ENCODE data around the gene WFDC13. TPM values are rescaled to one million over a fixed set of nuclear protein-coding genes. Genes with fewer than 3 reads are reported as not detected.

The WFDC13 gene
- total RNA-seq, 2 donors from 2014 or later, result not detected

DNA sequence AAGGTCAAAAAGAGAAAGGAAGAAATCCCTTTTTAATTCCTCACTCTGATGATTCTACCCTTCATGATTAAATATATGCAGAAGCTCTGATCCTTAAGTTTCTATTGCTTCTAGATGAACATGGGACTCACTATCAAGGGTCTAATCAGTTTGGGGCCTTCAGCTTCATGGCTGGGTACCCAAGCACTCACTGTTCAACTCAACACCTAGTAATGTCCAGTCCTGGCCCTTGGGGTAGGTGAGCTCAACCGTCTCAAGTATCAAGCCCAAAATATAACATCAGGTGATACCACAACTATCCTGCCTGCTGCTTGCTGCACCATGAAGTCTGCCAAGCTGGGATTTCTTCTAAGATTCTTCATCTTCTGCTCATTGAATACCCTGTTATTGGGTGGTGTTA is 20.2 kb downstream of the WFDC13 start, which contains the start of gene SPINT4:
Gene SPINT4, plus strand, starts transcription at position 301 of the 400 bp plus-strand sequence. Its CDS starts 21 bp downstream, at position 322.
- TF ChIP-seq, protein P1, sequence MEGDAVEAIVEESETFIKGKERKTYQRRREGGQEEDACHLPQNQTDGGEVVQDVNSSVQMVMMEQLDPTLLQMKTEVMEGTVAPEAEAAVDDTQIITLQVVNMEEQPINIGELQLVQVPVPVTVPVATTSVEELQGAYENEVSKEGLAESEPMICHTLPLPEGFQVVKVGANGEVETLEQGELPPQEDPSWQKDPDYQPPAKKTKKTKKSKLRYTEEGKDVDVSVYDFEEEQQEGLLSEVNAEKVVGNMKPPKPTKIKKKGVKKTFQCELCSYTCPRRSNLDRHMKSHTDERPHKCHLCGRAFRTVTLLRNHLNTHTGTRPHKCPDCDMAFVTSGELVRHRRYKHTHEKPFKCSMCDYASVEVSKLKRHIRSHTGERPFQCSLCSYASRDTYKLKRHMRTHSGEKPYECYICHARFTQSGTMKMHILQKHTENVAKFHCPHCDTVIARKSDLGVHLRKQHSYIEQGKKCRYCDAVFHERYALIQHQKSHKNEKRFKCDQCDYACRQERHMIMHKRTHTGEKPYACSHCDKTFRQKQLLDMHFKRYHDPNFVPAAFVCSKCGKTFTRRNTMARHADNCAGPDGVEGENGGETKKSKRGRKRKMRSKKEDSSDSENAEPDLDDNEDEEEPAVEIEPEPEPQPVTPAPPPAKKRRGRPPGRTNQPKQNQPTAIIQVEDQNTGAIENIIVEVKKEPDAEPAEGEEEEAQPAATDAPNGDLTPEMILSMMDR (IDR thresholded peaks at IDR 0.05), result no peak
- TF ChIP-seq POLR2A (IDR thresholded peaks at IDR 0.05) (no peak), POLR2AphosphoS5 (IDR thresholded peaks at IDR 0.05) (no peak)
- 64% methylated on average over 1 of the region's 1 CpG for WGBS
- H3K4me1 ChIP-seq (replicated peaks), result no peaks in the 10 kb centered on the region
- no peak within 1 kb of the TSS for H3K4me3 ChIP-seq
- H3K36me3 ChIP-seq, result no peaks in the 10 kb centered on the region
- H3K9me3 ChIP-seq, result no peaks in the 10 kb centered on the region
- no peak for DNase-seq (ENCODE audit: low spot score)
- H3K27ac ChIP-seq, result no peak within 1 kb of the TSS
- intact Hi-C loops (cut with DNase I), result no loop called here
- H3K27me3 ChIP-seq (replicated peaks; ENCODE audit: insufficient read depth), result no peaks in the 10 kb centered on the region

DNA sequence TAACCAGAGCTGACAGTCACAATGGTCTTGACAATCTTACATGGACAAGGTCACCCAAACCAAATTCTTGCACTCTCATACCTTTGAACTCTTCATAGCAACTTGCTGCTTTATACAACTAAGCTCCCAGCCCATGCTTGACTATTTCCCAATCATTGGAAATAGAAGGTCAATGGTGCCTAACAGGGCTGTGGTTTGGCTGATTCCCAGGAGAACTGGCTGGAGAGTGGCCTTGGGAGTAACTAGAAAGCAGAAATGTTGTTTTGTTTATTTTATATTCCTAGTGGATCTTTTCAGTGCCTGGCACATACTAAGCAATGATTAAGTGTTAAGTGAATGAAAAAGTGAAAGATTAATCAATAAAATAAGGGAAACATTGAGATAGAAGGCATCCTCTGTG is 23.3 kb downstream of the WFDC13 start:
- Histone ChIP-seq H3K27me3 (replicated peaks; ENCODE audit: insufficient read depth) (no peaks in the 10 kb centered on the region), H3K4me1 (replicated peaks) (no peaks in the 10 kb centered on the region), H3K4me3 (no peak overlapping the region), H3K27ac (no peak overlapping the region), H3K9me3 (no peaks in the 10 kb centered on the region), H3K36me3 (no peaks in the 10 kb centered on the region)
- intact Hi-C loops (cut with DNase I), result no loop called here
- TF ChIP-seq, protein P1 (IDR thresholded peaks at IDR 0.05), result no peak
- no peak for TF ChIP-seq POLR2AphosphoS5 (IDR thresholded peaks at IDR 0.05)
- no peak for TF ChIP-seq POLR2A (IDR thresholded peaks at IDR 0.05)
- no peak for DNase-seq (ENCODE audit: low spot score)

DNA sequence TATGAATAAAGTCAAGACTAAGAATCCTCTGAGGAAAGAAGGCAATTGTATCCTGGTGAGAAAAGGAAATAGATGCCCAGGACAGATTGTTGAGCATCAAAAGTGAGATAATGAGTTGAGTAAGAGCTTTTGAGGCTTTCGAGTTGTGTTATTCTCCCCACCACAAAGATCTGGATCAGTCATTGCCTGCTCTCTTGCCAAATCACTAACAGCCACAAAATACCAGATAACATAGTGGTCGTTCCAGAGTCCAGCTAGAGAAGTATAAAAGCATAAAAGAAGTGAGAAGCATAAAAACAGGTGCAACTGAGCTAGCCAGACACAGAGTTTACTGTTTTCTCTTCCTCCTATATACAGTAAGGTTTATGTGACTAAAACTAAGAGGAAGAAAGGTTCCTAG is 25.2 kb downstream of the WFDC13 start:
- H3K4me1 ChIP-seq (replicated peaks), result no peaks in the 10 kb centered on the region
- TF ChIP-seq, protein P1 (IDR thresholded peaks at IDR 0.05), result no peak
- TF ChIP-seq POLR2AphosphoS5 (IDR thresholded peaks at IDR 0.05), result no peak
- H3K27me3 ChIP-seq (replicated peaks; ENCODE audit: insufficient read depth), result no peaks in the 10 kb centered on the region
- no peaks in the 10 kb centered on the region for H3K36me3 ChIP-seq
- 54% methylated on average over 2 of the region's 2 CpGs for WGBS
- DNase-seq (ENCODE audit: low spot score), result no peak
- H3K4me3 ChIP-seq, result no peak overlapping the region
- no peak overlapping the region for H3K27ac ChIP-seq
- no peaks in the 10 kb centered on the region for H3K9me3 ChIP-seq
- intact Hi-C loops (cut with DNase I), result no loop called here

DNA sequence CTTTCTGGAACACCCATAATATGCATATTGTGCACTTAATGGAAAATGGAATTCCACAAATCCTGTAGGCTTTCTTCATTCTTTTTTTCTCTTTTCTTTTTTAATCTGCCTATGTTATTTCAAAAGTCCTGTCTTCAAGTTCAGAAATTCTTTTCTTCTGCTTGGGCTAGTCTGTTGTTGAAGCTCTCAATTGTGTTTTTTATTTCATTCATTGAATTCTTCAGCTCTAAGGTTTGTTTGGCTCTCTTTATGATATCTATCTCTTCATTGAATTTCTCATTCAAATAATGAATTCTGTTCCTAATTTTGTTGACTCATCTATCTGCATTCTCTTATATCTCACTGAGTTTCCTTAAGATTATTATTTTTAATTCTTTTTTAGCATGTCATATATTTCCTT is 30.4 kb downstream of the WFDC13 start:
- no peaks in the 10 kb centered on the region for H3K27me3 ChIP-seq (replicated peaks; ENCODE audit: insufficient read depth)
- intact Hi-C loops (cut with DNase I), result no loop called here

DNA sequence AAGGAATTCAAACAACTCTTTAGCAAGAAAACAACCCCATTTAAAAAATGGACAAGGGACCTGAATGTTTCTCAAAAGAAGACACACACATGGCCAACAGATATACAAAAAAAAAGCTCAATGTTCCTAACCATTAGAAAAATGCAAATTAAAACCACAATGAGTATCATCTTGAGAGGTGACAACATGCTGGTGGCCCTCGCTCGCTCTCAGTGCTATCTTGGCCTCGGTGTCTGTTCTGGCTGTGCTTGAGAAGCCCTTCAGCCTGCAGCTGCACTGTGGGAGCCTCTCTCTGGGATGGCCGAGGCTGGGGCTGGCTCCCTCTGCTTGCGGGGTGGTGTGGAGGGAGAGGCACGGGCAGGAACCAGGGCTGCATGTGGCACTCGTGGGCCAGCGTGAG is 33.7 kb downstream of the WFDC13 start:
- no peak for TF ChIP-seq POLR2A (IDR thresholded peaks at IDR 0.05)
- TF ChIP-seq POLR2AphosphoS5 (IDR thresholded peaks at IDR 0.05), result no peak
- TF ChIP-seq, protein P1 (IDR thresholded peaks at IDR 0.05), result no peak
- Histone ChIP-seq H3K4me3 (no peak overlapping the region), H3K27ac (no peak overlapping the region), H3K27me3 (replicated peaks; ENCODE audit: insufficient read depth) (no peaks in the 10 kb centered on the region), H3K9me3 (no peaks in the 10 kb centered on the region), H3K36me3 (no peaks in the 10 kb centered on the region), H3K4me1 (replicated peaks) (no peaks in the 10 kb centered on the region)
- DNase-seq (ENCODE audit: low spot score), result no peak
- WGBS, result 75% methylated on average over 8 of the region's 8 CpGs
- intact Hi-C loops (cut with DNase I), result no loop called here

More for the DNA sequence above, 30.4 kb downstream of the WFDC13 start:
- Histone ChIP-seq H3K4me1 (replicated peaks) (no peaks in the 10 kb centered on the region), H3K4me3 (no peak overlapping the region), H3K9me3 (no peaks in the 10 kb centered on the region), H3K27ac (no peak overlapping the region), H3K36me3 (no peaks in the 10 kb centered on the region)
- TF ChIP-seq POLR2A (IDR thresholded peaks at IDR 0.05), result no peak
- TF ChIP-seq, protein P1 (IDR thresholded peaks at IDR 0.05), result no peak
- no peak for TF ChIP-seq POLR2AphosphoS5 (IDR thresholded peaks at IDR 0.05)
- no peak for DNase-seq (ENCODE audit: low spot score)

Measured in prostate gland (tissue), 2 donors.